ENCODE data around the gene KIAA1217. TPM values are rescaled to one million over a fixed set of nuclear protein-coding genes. Genes with fewer than 3 reads are reported as not detected.

KIAA1217 gene
- total and polyA plus RNA-seq, 12 donors: 6.9 to 49.5 (median 38.4) TPM

DNA sequence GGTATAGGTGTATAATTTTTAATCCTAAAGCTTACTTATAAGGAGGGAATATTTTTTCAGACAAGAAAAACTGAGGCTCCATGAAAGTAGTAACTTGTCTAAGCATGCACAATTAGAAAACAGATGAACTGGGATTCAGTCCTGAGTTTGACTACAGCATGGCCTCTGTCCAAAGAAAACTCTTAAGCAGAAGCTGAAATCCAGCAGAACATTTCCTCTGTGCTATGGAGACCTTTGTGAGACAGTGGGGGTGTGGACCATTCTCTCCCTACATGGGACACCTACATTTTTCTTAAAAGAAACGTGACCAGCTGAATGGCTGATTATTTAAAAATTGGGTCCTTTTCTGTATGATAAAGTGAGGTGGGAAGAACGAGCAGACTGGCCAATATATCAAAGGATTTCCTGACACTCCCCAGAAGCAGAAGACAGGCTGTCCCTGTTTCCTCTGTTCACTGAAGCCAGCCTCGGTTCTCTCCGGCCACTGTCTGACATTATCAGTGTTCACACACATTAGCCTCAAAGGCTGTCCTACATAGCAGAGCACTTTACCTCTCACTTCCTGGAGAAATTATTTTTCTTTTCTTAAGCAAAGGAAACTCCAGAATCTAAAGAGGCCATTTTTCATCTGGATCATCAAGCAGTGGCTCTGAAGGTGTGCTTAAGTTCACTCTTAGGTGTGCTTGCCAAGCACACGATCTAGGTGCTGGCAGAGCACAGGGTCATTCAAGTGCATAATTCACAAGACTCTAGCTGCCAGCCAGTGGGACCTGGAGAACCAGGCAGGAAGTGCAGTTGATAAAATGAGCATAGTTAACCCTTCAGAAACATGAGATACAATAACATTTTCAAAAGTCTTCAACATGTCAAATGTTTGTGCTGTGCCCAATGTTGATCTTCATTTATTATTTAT lies 40.4 kb upstream of the KIAA1217 start:
- TF ChIP-seq, protein P1, sequence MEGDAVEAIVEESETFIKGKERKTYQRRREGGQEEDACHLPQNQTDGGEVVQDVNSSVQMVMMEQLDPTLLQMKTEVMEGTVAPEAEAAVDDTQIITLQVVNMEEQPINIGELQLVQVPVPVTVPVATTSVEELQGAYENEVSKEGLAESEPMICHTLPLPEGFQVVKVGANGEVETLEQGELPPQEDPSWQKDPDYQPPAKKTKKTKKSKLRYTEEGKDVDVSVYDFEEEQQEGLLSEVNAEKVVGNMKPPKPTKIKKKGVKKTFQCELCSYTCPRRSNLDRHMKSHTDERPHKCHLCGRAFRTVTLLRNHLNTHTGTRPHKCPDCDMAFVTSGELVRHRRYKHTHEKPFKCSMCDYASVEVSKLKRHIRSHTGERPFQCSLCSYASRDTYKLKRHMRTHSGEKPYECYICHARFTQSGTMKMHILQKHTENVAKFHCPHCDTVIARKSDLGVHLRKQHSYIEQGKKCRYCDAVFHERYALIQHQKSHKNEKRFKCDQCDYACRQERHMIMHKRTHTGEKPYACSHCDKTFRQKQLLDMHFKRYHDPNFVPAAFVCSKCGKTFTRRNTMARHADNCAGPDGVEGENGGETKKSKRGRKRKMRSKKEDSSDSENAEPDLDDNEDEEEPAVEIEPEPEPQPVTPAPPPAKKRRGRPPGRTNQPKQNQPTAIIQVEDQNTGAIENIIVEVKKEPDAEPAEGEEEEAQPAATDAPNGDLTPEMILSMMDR (IDR thresholded peaks at IDR 0.05): no peak

DNA sequence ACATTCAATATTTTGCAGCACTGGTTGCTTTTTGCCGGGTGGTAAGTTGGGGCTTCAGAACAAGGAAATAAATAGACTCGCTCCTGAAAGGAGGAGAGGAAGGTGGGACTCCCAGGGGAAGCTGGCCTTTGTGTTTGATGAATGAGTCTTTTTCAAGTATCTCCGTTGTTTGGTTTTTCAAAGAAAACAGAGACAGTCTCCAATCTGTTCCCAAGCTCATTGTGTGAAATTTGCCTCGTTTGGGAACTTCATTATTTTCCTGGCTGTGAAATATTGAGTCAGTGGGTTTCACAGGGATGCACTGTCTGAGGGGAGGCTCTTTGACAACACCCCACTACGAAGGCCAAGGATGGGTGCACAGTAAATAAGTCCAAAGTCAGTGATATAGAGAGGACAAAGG lies 38.7 kb upstream of the KIAA1217 start:
- intact Hi-C loops (cut with DNase I): no loop called here
- no peaks in the 10 kb centered on the region for H3K9me3 ChIP-seq
- peaks cover 3 to 52% (median 20%) of the 10 kb centered on the region in 9 donors for H3K4me1 ChIP-seq
- WGBS, 2 donors: 65 to 79% methylated on average over 5 of the region's 5 CpGs
- DNase-seq (no peak), ATAC-seq (peak in 1 of 8 donors; percentile 27)
- peak overlapping the region in 1 of 10 donors; percentile 34 for H3K27ac ChIP-seq
- H3K4me3 ChIP-seq: no peak overlapping the region
- H3K36me3 ChIP-seq: no peaks in the 10 kb centered on the region
- no peaks in the 10 kb centered on the region for H3K27me3 ChIP-seq
- TF ChIP-seq, protein P1 (IDR thresholded peaks at IDR 0.05): no peak

More for the DNA sequence above, 40.4 kb upstream of the KIAA1217 start:
- H3K36me3 ChIP-seq: no peaks in the 10 kb centered on the region
- H3K27me3 ChIP-seq: no peaks in the 10 kb centered on the region
- H3K4me3 ChIP-seq: peak overlapping the region in 3 of 10 donors; percentile 0 to 7 (median 3)
- H3K27ac ChIP-seq: peak overlapping the region in 8 of 10 donors; percentile 7 to 61 (median 41)
- WGBS, 2 donors: 5 to 11% methylated on average over 5 of the region's 5 CpGs
- intact Hi-C loops (cut with DNase I): no loop called here
- DNase-seq (peak in 1 of 2 donors; percentile 19), ATAC-seq (peak; percentile 57 to 92 (median 80))
- H3K9me3 ChIP-seq: no peaks in the 10 kb centered on the region
- H3K4me1 ChIP-seq: peaks cover 3 to 52% (median 20%) of the 10 kb centered on the region in 9 donors

DNA sequence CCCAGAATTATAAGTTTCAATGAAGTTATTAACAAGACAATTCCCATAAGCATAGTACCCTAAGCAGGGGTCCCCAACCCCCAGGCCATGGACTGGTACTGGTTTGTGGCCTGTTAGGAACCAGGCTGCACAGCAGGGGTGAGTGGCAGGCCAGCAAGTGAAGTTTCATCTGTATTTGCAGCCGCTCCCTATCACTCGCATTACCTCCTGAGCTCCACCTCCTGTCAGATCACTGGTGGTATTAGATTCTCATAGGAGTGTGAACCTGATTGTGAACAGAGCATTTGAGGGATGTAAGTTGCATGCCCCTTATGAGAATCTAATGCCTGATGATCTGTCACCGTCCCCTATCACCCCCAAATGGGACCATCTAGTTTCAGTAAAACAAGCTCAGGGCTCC lies 36.0 kb upstream of the KIAA1217 start:
- H3K36me3 ChIP-seq: no peaks in the 10 kb centered on the region
- H3K9me3 ChIP-seq: peaks cover 0 to 15% (median 0%) of the 10 kb centered on the region in 11 donors
- H3K27me3 ChIP-seq: no peaks in the 10 kb centered on the region
- H3K27ac ChIP-seq: no peak overlapping the region
- ATAC-seq (no peak), DNase-seq (no peak)
- peaks cover 3 to 27% (median 13%) of the 10 kb centered on the region in 9 donors for H3K4me1 ChIP-seq
- intact Hi-C loops (cut with DNase I): no loop called here
- 98% methylated on average over 3 of the region's 3 CpGs for WGBS, 2 donors
- TF ChIP-seq, protein P1 (IDR thresholded peaks at IDR 0.05): no peak
- H3K4me3 ChIP-seq: no peak overlapping the region

DNA sequence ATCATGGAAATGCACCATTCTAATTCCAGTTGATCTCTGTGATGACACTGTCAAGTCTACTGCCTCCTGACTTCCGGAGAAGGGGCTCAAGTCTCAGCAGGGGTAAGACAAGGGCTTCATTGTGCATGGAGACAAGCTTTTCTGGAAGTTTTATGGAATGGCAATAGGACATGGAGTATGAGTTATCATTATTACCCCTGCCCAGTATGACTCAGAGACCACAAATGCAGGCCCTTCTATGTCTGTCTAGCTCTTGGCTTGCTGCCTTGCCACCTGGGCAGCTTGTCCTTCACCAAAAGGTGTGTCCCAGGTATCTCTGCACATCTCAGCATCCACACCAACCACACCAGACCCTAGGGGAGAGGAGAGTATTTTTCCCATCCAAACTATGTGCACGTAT lies 34.9 kb upstream of the KIAA1217 start:
- 84 to 86% methylated on average over 2 of the region's 2 CpGs for WGBS, 2 donors

More for the DNA sequence above, 34.9 kb upstream of the KIAA1217 start:
- Histone ChIP-seq H3K9me3 (peaks cover 0 to 24% (median 4%) of the 10 kb centered on the region in 11 donors), H3K36me3 (no peaks in the 10 kb centered on the region), H3K27me3 (no peaks in the 10 kb centered on the region), H3K4me1 (peaks cover 0 to 16% (median 2%) of the 10 kb centered on the region in 9 donors), H3K4me3 (no peak overlapping the region), H3K27ac (no peak overlapping the region)
- DNase-seq: no peak
- intact Hi-C loops (cut with DNase I): no loop called here
- TF ChIP-seq, protein P1 (IDR thresholded peaks at IDR 0.05): no peak
- ATAC-seq: no peak

Measured in heart right ventricle (tissue), 16 donors.